Gastroesophageal sphincter (tissue), 3 donors: ENCODE measurements around the gene SH3RF3.

Experiments
- POLR2A ChIP-seq, 2 donors: fragments of 450-650 bp; IDR thresholded peaks; one replicate each; pipeline ENCODE4 v1.6.1; 2017; ENCODE audit warnings: antibody characterized with exemption in 2 of 2, mild to moderate bottlenecking in 2 of 2, moderate library complexity in 1 of 2
- POLR2AphosphoS5 ChIP-seq: sonication (generic); formaldehyde crosslinking; IDR thresholded peaks from one replicate; pipeline ENCODE4 v1.6.1; 2017; ENCODE audit warnings: antibody characterized with exemption
- TF ChIP-seq, protein P1 (sequence below), 4 experiments: fragments of 200-600 bp in 2 of 4; fragments of 450-650 bp in 2 of 4; sonication (generic) in 1 of 4; IDR thresholded peaks; one replicate each; pipeline ENCODE4 v1.5.1; 2017 to 2019; ENCODE audit warnings: antibody characterized with exemption in 4 of 4, mild to moderate bottlenecking in 2 of 4, moderate library complexity in 2 of 4

- TF ChIP-seq POLR2A (IDR thresholded peaks at IDR 0.05): no peak
- TF ChIP-seq, protein P1, sequence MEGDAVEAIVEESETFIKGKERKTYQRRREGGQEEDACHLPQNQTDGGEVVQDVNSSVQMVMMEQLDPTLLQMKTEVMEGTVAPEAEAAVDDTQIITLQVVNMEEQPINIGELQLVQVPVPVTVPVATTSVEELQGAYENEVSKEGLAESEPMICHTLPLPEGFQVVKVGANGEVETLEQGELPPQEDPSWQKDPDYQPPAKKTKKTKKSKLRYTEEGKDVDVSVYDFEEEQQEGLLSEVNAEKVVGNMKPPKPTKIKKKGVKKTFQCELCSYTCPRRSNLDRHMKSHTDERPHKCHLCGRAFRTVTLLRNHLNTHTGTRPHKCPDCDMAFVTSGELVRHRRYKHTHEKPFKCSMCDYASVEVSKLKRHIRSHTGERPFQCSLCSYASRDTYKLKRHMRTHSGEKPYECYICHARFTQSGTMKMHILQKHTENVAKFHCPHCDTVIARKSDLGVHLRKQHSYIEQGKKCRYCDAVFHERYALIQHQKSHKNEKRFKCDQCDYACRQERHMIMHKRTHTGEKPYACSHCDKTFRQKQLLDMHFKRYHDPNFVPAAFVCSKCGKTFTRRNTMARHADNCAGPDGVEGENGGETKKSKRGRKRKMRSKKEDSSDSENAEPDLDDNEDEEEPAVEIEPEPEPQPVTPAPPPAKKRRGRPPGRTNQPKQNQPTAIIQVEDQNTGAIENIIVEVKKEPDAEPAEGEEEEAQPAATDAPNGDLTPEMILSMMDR (IDR thresholded peaks at IDR 0.05): peak in 1 of 4 experiments; percentile 8
- TF ChIP-seq POLR2AphosphoS5: no peak
These were observed 34.0 kb downstream of the SH3RF3 start for GRCh38 chr2:109162999-109163398.
